Measurements from ENCODE around the gene RNF150. TPM values are rescaled to one million over a fixed set of nuclear protein-coding genes. Genes with fewer than 3 reads are reported as not detected.
"Not testable (repeated sequence)": the region's sequence is repeated elsewhere in the genome, so short reads cannot be mapped to it uniquely, and the experiment has no call there.

RNF150 gene
- total RNA-seq, 1 experiment from 2014 or later, result 0.15 TPM

- Histone ChIP-seq H2AFZ (no peak overlapping the region), H3K9me2 (ENCODE audit: insufficient read depth) (no peaks in the 10 kb centered on the region), H3K4me3 (no peak overlapping the region), H3K9me3 (ENCODE audit: insufficient read depth, low read depth) (no peaks in the 10 kb centered on the region), H3K79me2 (ENCODE audit: low read depth) (no peaks in the 10 kb centered on the region), H3K27ac (no peak overlapping the region), H3F3A (ENCODE audit: insufficient read depth, low read depth) (no peaks in the 10 kb centered on the region), H3K4me1 (replicated peaks; ENCODE audit: insufficient read depth) (no peaks in the 10 kb centered on the region), H3K4me2 (no peak overlapping the region), H3K36me3 (ENCODE audit: low read depth) (no peaks in the 10 kb centered on the region), H3K27me3 (ENCODE audit: insufficient read depth, low read depth) (no peaks in the 10 kb centered on the region), H4K20me1 (ENCODE audit: insufficient read depth) (no peaks in the 10 kb centered on the region)
- POLR2A ChIA-PET (ENCODE audit: unreplicated experiment), result no interaction called here
- no TSS peak for BruUV-seq (replicated peaks)
- no peak for TF ChIP-seq EZH2 (IDR thresholded peaks at IDR 0.05; ENCODE audit: low read depth)
- TF ChIP-seq, protein P1, sequence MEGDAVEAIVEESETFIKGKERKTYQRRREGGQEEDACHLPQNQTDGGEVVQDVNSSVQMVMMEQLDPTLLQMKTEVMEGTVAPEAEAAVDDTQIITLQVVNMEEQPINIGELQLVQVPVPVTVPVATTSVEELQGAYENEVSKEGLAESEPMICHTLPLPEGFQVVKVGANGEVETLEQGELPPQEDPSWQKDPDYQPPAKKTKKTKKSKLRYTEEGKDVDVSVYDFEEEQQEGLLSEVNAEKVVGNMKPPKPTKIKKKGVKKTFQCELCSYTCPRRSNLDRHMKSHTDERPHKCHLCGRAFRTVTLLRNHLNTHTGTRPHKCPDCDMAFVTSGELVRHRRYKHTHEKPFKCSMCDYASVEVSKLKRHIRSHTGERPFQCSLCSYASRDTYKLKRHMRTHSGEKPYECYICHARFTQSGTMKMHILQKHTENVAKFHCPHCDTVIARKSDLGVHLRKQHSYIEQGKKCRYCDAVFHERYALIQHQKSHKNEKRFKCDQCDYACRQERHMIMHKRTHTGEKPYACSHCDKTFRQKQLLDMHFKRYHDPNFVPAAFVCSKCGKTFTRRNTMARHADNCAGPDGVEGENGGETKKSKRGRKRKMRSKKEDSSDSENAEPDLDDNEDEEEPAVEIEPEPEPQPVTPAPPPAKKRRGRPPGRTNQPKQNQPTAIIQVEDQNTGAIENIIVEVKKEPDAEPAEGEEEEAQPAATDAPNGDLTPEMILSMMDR (conservative IDR thresholded peaks at IDR 0.05), result no peak
- intact Hi-C loops (cut with micrococcal nuclease; ENCODE audit: unreplicated experiment), result no loop called here
- CTCF ChIA-PET, result no interaction called here
- DNase-seq, result no peak
Observed at GRCh38 chr4:141057582-141057981, 75.7 kb downstream of the RNF150 start.

DNA sequence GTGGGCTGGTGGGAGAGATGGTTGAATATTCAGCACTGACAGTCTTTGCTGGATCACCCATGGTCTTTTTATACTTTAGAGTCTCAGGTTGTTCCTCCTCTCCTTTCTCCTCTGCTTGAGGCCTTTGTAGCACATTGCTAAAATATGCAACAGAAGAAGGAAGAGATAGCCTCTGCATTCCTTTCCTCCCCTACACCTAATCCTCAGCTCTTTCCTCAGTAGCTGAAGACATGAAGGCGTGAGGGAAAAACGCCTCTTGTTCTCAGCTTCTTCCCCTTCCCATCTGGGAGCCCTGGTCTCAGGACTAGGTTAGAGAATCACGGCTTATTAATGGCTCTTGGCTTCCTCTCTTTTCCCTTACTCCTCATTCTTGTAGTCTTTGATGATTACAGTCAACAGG is 76.8 kb downstream of the RNF150 start:
- CTCF ChIA-PET, result interaction anchor here (0.6 kb wide), 1 partner anchor 1242 kb away, joined by 5 read pairs; no protein-coding TSS in a partner anchor
- Histone ChIP-seq H3K36me3 (ENCODE audit: low read depth) (no peaks in the 10 kb centered on the region), H3F3A (ENCODE audit: insufficient read depth, low read depth) (no peaks in the 10 kb centered on the region), H3K79me2 (ENCODE audit: low read depth) (no peaks in the 10 kb centered on the region), H3K9me3 (ENCODE audit: insufficient read depth, low read depth) (no peaks in the 10 kb centered on the region), H2AFZ (no peak overlapping the region), H3K4me3 (no peak overlapping the region), H3K27ac (no peak overlapping the region), H3K9me2 (ENCODE audit: insufficient read depth) (no peaks in the 10 kb centered on the region), H3K27me3 (ENCODE audit: insufficient read depth, low read depth) (no peaks in the 10 kb centered on the region), H3K4me2 (no peak overlapping the region), H4K20me1 (ENCODE audit: insufficient read depth) (no peaks in the 10 kb centered on the region), H3K4me1 (replicated peaks; ENCODE audit: insufficient read depth) (no peaks in the 10 kb centered on the region)
- no TSS peak for BruUV-seq (replicated peaks)
- DNase-seq, result no peak
- TF ChIP-seq, protein P1 (conservative IDR thresholded peaks at IDR 0.05), result no peak
- no peak for TF ChIP-seq EZH2 (IDR thresholded peaks at IDR 0.05; ENCODE audit: low read depth)
- POLR2A ChIA-PET (ENCODE audit: unreplicated experiment), result no interaction called here
- intact Hi-C loops (cut with micrococcal nuclease; ENCODE audit: unreplicated experiment), result no loop called here

DNA sequence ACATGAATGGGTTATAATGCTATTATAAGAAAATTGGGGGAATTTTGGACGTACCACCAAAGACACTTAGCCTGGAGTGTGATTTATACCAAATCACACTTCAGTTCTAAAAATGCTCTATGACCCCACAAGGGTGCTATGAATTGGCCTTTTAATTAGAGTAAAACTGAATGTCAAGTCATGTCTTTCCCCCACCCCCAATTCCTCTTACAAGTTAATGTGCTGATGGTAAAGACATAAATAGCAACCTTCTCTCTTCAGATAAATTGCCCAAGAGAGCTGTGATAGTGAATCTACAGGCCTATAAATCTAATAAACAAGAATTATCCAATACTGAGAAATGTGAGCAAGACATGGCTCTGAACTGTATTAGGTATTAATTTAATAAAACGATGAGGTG is 78.8 kb downstream of the RNF150 start:
- POLR2A ChIA-PET (ENCODE audit: unreplicated experiment), result no interaction called here
- intact Hi-C loops (cut with micrococcal nuclease; ENCODE audit: unreplicated experiment), result no loop called here
- no peaks in the 10 kb centered on the region for H3K9me3 ChIP-seq (ENCODE audit: insufficient read depth, low read depth)

GRCh38 chr4:141050999-141051398 is 82.3 kb downstream of the RNF150 start:
- H3K9me3 ChIP-seq (ENCODE audit: insufficient read depth, low read depth); H3K27me3 ChIP-seq (ENCODE audit: insufficient read depth, low read depth); H2AFZ ChIP-seq; intact Hi-C loops (cut with micrococcal nuclease; ENCODE audit: unreplicated experiment); H3K9me2 ChIP-seq (ENCODE audit: insufficient read depth); POLR2A ChIA-PET (ENCODE audit: unreplicated experiment); H3K79me2 ChIP-seq (ENCODE audit: low read depth); H3K36me3 ChIP-seq (ENCODE audit: low read depth); H4K20me1 ChIP-seq (ENCODE audit: insufficient read depth); CTCF ChIA-PET; H3K4me2 ChIP-seq; H3K4me1 ChIP-seq (replicated peaks; ENCODE audit: insufficient read depth); H3K27ac ChIP-seq; DNase-seq; BruUV-seq (replicated peaks); H3K4me3 ChIP-seq; H3F3A ChIP-seq (ENCODE audit: insufficient read depth, low read depth): not testable (repeated sequence)

More for the DNA sequence above, 78.8 kb downstream of the RNF150 start:
- Histone ChIP-seq H4K20me1 (ENCODE audit: insufficient read depth) (no peaks in the 10 kb centered on the region), H2AFZ (no peak overlapping the region), H3K79me2 (ENCODE audit: low read depth) (no peaks in the 10 kb centered on the region), H3K4me3 (no peak overlapping the region), H3K27me3 (ENCODE audit: insufficient read depth, low read depth) (no peaks in the 10 kb centered on the region), H3K9me2 (ENCODE audit: insufficient read depth) (no peaks in the 10 kb centered on the region), H3F3A (ENCODE audit: insufficient read depth, low read depth) (no peaks in the 10 kb centered on the region), H3K36me3 (ENCODE audit: low read depth) (no peaks in the 10 kb centered on the region), H3K4me1 (replicated peaks; ENCODE audit: insufficient read depth) (no peaks in the 10 kb centered on the region), H3K4me2 (no peak overlapping the region), H3K27ac (no peak overlapping the region)
- no peak for DNase-seq
- TF ChIP-seq, protein P1 (conservative IDR thresholded peaks at IDR 0.05), result no peak
- no peak for TF ChIP-seq EZH2 (IDR thresholded peaks at IDR 0.05; ENCODE audit: low read depth)
- CTCF ChIA-PET, result no interaction called here
- no TSS peak for BruUV-seq (replicated peaks)

All from PC-9 (cell line).